ENCODE results near the gene C3. TPM values are rescaled to one million over a fixed set of nuclear protein-coding genes. Genes with fewer than 3 reads are reported as not detected.

C3 gene
- total RNA-seq, 1 donor from 2014 or later = 0.69 TPM

- Mint-ChIP-seq H3K27ac (ENCODE audit: unreplicated experiment) (no peak overlapping the region), H3K9me3 (ENCODE audit: unreplicated experiment) (peaks cover 2% of the 10 kb centered on the region), H3K4me3 (ENCODE audit: unreplicated experiment) (no peak overlapping the region), H3K4me1 (ENCODE audit: low read depth, unreplicated experiment) (peaks cover 5% of the 10 kb centered on the region), H3K36me3 (ENCODE audit: unreplicated experiment) (peaks cover 7% of the 10 kb centered on the region), H3K27me3 (ENCODE audit: unreplicated experiment) (peaks cover 2% of the 10 kb centered on the region)
- peak; percentile 54 for DNase-seq
- TF ChIP-seq, protein P1, sequence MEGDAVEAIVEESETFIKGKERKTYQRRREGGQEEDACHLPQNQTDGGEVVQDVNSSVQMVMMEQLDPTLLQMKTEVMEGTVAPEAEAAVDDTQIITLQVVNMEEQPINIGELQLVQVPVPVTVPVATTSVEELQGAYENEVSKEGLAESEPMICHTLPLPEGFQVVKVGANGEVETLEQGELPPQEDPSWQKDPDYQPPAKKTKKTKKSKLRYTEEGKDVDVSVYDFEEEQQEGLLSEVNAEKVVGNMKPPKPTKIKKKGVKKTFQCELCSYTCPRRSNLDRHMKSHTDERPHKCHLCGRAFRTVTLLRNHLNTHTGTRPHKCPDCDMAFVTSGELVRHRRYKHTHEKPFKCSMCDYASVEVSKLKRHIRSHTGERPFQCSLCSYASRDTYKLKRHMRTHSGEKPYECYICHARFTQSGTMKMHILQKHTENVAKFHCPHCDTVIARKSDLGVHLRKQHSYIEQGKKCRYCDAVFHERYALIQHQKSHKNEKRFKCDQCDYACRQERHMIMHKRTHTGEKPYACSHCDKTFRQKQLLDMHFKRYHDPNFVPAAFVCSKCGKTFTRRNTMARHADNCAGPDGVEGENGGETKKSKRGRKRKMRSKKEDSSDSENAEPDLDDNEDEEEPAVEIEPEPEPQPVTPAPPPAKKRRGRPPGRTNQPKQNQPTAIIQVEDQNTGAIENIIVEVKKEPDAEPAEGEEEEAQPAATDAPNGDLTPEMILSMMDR (IDR thresholded peaks at IDR 0.05; ENCODE audit: partially characterized antibody, unreplicated experiment) = no peak
These were observed 24.2 kb upstream of the C3 start for GRCh38 chr19:6744381-6745301.

- peaks cover 9% of the 10 kb centered on the region for H3K4me1 Mint-ChIP-seq (ENCODE audit: low read depth, unreplicated experiment)
- peak overlapping the region; percentile 2 for H3K4me3 Mint-ChIP-seq (ENCODE audit: unreplicated experiment)
- H3K27me3 Mint-ChIP-seq (ENCODE audit: unreplicated experiment) = peaks cover 3% of the 10 kb centered on the region
- no peak for DNase-seq
- peaks cover 2% of the 10 kb centered on the region for H3K9me3 Mint-ChIP-seq (ENCODE audit: unreplicated experiment)
- TF ChIP-seq, protein P1 (IDR thresholded peaks at IDR 0.05; ENCODE audit: partially characterized antibody, unreplicated experiment) = no peak
- no peak overlapping the region for H3K27ac Mint-ChIP-seq (ENCODE audit: unreplicated experiment)
- peaks cover 7% of the 10 kb centered on the region for H3K36me3 Mint-ChIP-seq (ENCODE audit: unreplicated experiment)
These were observed 23.4 kb upstream of the C3 start for GRCh38 chr19:6743714-6744380.

GRCh38 chr19:6743066-6743465 lies 22.6 kb upstream of the C3 start:
- no peak overlapping the region for H3K27ac Mint-ChIP-seq (ENCODE audit: unreplicated experiment)
- H3K4me1 Mint-ChIP-seq (ENCODE audit: low read depth, unreplicated experiment) = peaks cover 16% of the 10 kb centered on the region
- H3K4me3 Mint-ChIP-seq (ENCODE audit: unreplicated experiment) = no peak overlapping the region
- peaks cover 7% of the 10 kb centered on the region for H3K36me3 Mint-ChIP-seq (ENCODE audit: unreplicated experiment)
- peaks cover 6% of the 10 kb centered on the region for H3K27me3 Mint-ChIP-seq (ENCODE audit: unreplicated experiment)
- DNase-seq = no peak
- peaks cover 10% of the 10 kb centered on the region for H3K9me3 Mint-ChIP-seq (ENCODE audit: unreplicated experiment)
- TF ChIP-seq, protein P1 (IDR thresholded peaks at IDR 0.05; ENCODE audit: partially characterized antibody, unreplicated experiment) = no peak

- H3K27me3 Mint-ChIP-seq (ENCODE audit: unreplicated experiment) = peaks cover 11% of the 10 kb centered on the region
- peaks cover 6% of the 10 kb centered on the region for H3K36me3 Mint-ChIP-seq (ENCODE audit: unreplicated experiment)
- no peak overlapping the region for H3K27ac Mint-ChIP-seq (ENCODE audit: unreplicated experiment)
- DNase-seq = peak; percentile 39
- peaks cover 24% of the 10 kb centered on the region for H3K4me1 Mint-ChIP-seq (ENCODE audit: low read depth, unreplicated experiment)
- H3K4me3 Mint-ChIP-seq (ENCODE audit: unreplicated experiment) = peak overlapping the region; percentile 75
- TF ChIP-seq, protein P1 (IDR thresholded peaks at IDR 0.05; ENCODE audit: partially characterized antibody, unreplicated experiment) = no peak
- H3K9me3 Mint-ChIP-seq (ENCODE audit: unreplicated experiment) = peaks cover 17% of the 10 kb centered on the region
These were observed 20.3 kb upstream of the C3 start for GRCh38 chr19:6740589-6741343.

Data from glutamatergic neuron (in vitro differentiated cells).